ENCODE results near the gene INTS7.

DNA sequence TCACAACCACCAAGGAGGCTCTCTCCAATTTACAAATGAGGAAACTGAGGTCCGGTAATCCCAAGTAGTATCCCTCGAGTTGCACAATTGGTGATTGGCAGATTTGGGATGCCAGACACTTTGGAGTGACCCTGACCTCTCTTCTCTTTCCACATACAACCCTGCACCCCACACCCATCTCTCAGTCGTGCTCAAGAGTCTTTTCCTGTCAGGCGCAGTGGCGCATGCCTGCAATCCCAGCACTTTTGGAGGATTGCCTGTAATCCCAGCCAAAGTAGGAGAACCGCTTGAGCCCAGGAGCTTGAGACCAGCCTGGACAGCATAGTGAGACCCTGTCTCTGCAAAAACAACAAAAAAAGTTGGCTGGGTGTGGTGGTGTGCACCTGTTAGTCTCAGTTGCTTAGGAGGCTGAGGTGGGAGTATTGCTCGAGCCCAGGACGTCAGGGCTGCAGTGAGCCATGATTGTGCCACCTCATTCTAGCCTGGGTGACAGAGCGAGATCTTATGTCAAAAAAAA lies 113.7 kb downstream of the INTS7 start:
- TF ChIP-seq, protein P1, sequence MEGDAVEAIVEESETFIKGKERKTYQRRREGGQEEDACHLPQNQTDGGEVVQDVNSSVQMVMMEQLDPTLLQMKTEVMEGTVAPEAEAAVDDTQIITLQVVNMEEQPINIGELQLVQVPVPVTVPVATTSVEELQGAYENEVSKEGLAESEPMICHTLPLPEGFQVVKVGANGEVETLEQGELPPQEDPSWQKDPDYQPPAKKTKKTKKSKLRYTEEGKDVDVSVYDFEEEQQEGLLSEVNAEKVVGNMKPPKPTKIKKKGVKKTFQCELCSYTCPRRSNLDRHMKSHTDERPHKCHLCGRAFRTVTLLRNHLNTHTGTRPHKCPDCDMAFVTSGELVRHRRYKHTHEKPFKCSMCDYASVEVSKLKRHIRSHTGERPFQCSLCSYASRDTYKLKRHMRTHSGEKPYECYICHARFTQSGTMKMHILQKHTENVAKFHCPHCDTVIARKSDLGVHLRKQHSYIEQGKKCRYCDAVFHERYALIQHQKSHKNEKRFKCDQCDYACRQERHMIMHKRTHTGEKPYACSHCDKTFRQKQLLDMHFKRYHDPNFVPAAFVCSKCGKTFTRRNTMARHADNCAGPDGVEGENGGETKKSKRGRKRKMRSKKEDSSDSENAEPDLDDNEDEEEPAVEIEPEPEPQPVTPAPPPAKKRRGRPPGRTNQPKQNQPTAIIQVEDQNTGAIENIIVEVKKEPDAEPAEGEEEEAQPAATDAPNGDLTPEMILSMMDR (IDR thresholded peaks at IDR 0.05; ENCODE audit: poor library complexity): no peak
- TF ChIP-seq EZH2phosphoT487 (IDR thresholded peaks at IDR 0.05; ENCODE audit: low read depth, severe bottlenecking, unreplicated experiment) (no peak), EZH2 (IDR thresholded peaks at IDR 0.05; ENCODE audit: borderline replicate concordance) (no peak)
